Ecto neural progenitor cell (in vitro differentiated cells): ENCODE measurements around the gene MKS1.
A peak's percentile ranks its signal among the peaks of the same experiment; 100 is the strongest.

ENCODE experiments used
- DNase-seq: peaks from one replicate; pipeline ENCODE4 v3.0.0-alpha.2; 2018; ENCODE audit warnings: low spot score

MKS1 gene

DNA sequence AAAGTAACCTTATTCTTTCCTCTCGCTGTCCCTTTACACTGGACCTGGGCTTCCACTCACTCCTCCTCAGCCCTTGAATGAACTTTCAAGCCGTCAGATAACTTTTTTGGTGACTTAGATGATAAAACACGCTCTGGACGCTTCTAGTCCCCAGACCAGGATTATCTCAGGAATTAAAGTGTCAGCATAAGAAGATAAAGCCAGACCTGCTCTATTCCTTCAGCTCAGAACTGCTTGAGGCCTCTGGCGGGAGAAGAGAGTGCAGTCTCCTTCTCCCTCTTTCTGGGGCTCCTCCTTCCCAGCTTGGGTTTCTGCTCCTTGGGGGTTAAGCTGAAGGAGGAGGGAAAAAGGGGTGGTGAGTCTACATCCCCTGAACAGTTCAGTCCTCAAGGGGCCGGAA is 25.9 kb upstream of the MKS1 start:
- DNase-seq: no peak

GRCh38 chr17:58242171-58242784 is 23.2 kb upstream of the MKS1 start:
- no peak for DNase-seq

DNA sequence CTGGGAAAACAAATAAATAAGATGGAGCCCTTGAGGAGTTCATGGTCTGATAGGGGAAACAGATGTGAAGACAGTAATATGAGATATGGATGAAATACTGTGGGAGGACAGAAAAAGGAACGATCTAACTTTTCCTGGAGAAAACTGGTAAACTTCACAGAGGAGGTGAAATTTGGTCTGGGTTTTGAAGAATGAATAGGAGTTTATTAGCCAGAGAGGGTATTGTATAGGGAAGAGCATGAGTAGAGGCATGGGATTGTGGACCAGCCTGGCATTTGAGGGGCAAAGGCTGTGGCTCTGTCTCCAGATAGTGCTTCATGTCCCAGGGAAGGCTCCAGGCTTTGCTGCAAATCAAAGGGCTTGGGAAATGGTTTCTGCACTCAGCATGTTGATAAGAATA is 20.9 kb upstream of the MKS1 start:
- DNase-seq: no peak

- no peak for DNase-seq
Observed at GRCh38 chr17:58238147-58238634, 19.1 kb upstream of the MKS1 start, which contains the start of gene LPO. TSS of gene LPO (plus strand) at chr17:58238584. CDS start at chr17:58242980, 4,396 bp downstream.

GRCh38 chr17:58236394-58236793 is 17.3 kb upstream of the MKS1 start:
- no peak for DNase-seq

DNA sequence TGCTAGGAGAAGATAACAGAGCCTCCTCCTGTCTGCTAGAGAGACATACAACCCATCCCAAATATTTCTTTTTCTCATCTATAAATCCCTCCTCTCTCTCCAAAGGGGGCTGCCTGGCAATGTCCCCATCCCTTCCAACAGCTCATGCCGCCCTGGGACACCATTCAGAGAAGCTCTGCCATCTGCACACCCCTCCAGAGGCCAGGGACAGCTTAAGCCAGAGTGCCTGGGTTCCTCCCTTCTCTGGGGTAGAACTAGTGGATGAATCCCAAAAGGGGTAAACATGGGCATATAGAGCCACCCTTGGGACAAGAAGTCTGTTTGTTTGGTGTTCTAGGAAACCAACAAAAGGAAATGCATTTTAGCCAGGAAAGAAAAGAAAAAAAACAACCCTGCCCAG is 16.8 kb upstream of the MKS1 start:
- peak; percentile 17 for DNase-seq

DNA sequence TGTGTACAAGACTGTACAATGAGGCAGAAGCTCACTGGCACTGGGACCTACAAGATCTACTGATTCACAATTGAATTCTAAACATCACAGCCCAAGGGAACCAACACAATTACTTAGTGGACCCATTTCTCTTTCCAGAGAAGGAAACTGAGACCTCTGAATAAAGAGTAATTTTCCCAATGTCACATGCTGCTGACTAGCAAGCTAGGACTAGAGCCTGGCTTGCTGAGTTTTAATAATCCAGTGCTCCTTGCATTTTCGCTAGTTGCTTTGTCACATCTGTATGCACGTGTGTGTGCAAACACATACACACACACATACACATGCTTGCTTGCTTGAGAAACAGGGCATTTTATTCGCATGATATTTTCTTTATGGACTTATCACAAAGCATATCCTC is 15.5 kb upstream of the MKS1 start:
- peak; percentile 19 for DNase-seq

- no peak for DNase-seq
Observed at GRCh38 chr17:58233543-58233942, 14.5 kb upstream of the MKS1 start.

DNA sequence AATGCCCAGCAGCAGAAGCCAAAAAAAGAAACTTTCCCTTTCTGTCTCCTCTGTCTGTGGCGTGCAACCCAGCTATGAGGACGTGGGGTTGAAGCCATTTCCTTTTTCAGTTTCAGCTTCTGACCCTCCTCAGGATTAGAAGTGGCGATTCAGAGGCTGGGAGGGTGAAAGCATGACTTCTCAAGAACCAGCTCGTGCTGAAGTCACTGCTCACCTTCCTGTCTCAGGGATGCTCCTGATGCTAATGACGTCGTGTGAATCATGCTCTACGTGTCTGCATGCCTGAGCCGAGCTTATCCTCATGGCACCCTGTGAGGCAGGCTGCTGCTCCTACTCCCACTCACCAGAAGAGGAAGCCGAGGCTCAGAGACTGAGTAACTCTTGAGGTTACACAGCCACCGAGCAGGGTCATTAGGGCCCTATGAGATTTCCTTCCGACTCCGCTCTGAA is 13.7 kb upstream of the MKS1 start:
- no peak for DNase-seq

GRCh38 chr17:58231641-58232040 is 12.6 kb upstream of the MKS1 start:
- DNase-seq: no peak

DNA sequence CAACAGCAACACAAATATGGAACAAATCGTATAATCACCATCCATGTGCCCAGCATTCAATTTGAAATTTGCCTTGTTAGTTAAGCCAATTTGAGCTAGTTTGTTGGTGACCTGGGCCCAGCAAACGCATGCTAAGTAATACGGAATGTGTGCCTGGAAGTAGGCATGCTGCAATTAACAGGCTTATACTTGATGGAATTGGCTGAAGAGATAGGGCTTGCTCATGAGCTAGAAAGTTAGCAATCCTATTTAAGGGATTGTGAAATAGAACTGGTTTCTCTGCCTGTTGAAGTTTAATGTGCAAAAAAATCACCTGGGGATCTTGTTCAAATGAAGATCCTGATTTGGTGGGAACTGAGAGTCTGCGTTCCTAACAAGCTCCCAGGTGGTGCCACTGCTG is 10.8 kb upstream of the MKS1 start:
- DNase-seq: no peak

GRCh38 chr17:58229384-58229783 is 10.3 kb upstream of the MKS1 start:
- DNase-seq: no peak

GRCh38 chr17:58228679-58229078 is 9.6 kb upstream of the MKS1 start:
- no peak for DNase-seq

DNA sequence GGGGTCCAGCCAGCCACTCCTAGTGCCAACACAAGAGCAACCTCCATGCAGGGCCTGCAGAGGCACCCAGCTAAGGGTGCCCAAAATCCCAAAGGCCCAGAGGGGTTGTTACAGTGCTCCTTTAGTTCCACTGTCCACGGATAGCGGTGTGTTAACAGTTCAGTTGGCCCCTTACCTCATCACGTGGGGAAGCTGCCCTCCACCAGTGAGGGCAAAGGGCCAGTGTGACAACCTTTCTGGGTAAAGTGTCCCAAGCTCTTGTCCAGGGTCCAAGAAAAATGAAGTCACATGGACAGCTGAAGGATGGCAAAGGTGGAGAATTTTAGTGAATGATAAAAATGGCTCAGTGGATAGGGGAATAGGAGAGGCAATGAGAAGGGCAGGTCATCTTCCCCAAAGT is 8.7 kb upstream of the MKS1 start:
- no peak for DNase-seq

- DNase-seq: no peak
Observed at GRCh38 chr17:58224315-58224714, 5.3 kb upstream of the MKS1 start.

DNA sequence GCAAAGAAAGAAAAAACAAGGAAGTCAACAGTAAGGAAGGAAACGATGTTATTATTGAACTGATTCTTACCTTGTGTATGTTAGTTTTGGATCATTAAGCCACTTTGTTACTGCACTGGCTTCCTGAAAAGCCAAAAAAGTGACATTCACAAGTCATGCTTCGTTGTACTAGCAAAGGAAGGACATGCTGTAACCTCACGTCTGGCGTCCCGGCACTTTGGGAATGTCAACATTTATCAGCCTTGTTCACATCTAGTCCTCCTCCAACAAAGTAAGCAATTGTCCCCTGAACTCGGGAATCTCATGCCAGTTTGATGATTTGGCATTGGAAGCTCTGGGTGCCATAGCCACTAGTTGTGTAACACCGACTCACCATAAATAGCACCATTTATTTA is 731 bp upstream of the MKS1 start:
- no peak for DNase-seq

GRCh38 chr17:58217766-58218165 is 1.3 kb downstream of the MKS1 start:
- no peak for DNase-seq

DNA sequence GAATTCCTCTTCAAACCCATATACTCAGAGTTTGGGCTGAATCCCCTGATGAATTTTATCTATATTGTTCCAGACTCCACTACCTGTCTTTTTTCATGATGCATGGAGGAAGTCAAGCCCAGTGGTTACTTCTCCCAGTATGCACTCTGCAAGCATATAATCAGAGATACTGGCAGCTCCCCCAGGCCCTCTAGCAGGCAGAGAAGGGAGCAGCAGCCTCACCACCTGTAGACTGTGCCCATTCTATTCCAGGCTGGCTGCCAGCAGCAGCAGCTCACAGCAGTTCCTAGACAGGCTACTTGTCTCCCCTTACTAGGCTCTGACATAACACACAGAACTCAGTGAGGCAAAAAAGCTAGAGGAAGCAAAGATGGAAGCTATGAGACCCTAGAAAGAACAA is 3.4 kb downstream of the MKS1 start:
- no peak for DNase-seq

GRCh38 chr17:58210922-58211321 is 8.1 kb downstream of the MKS1 start:
- DNase-seq: no peak

DNA sequence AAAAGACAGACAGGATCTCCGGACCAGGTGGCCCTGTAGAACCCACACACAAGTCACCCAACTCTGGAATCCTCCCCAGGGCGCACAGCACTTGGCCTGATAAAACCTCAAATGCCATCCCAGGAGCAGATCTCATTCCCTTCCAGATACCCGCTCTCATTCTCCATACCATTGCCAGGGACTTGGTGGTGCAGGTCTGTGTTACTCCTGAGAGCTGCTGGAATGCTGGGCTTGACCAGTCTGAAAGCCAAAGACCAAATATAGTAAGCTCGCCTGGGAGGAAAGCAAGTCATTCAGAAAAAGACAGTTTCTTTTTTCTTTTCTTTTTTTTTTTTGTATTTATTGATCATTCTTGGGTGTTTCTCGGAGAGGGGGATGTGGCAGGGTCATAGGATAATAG is 10.7 kb downstream of the MKS1 start:
- no peak for DNase-seq

GRCh38 chr17:58207451-58207850 is 11.6 kb downstream of the MKS1 start:
- DNase-seq: no peak

GRCh38 chr17:58205936-58206335 is 13.1 kb downstream of the MKS1 start:
- DNase-seq: no peak

DNA sequence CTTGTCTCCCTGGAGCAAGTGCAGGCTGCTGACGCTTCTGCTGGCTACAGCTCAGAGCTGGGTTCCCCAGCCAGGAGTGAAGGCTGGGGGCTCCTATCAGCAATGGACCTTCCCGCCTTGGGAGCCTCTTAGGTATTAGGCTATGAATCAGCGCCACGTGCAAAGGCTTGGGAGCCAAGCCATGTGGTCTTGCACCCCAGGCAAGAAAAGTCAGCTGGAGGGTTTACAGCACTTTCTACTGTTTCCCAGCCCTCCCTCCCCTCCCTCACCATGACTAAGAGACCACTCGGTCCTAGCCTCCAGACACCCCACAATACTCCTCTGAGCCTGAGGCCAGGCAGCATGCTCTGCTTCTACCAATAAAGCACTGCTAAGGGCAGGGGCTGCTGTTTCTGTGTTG is 14.3 kb downstream of the MKS1 start:
- DNase-seq: no peak

DNA sequence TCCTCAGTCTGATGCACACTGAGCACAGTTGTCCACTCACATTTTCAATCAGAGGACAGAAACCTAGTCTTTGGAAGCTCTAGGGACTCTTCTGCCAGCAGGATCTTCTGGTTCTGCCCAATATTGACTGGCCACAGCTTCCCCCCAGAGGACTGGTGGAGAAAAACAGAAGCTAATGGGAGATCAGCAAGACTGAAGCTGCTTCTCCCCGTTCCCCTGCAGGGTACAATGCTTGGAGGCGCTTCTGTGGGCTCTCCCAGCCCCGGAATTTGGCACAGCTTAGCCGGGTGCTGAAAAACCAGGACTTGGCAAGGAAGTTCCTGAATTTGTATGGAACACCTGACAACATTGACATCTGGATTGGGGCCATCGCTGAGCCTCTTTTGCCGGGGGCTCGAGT is 16.2 kb downstream of the MKS1 start:
- DNase-seq: no peak
